Prostate gland (tissue), 2 donors: Measurements from ENCODE around the gene HNRNPH2.

Experiments
- POLR2AphosphoS5 ChIP-seq: sonication (generic); formaldehyde crosslinking; IDR thresholded peaks from one replicate; pipeline ENCODE4 v1.6.1; 2017; ENCODE audit warnings: antibody characterized with exemption
- TF ChIP-seq, protein P1 (sequence below), 4 experiments: fragments of 200-600 bp in 2 of 4; fragments of 450-650 bp in 2 of 4; sonication (generic) in 2 of 4; IDR thresholded peaks; 1 replicate in 3 of 4; 2 replicates in 1 of 4; pipeline ENCODE4 v1.5.1; 2016 to 2019; ENCODE audit warnings: antibody characterized with exemption in 4 of 4, mild to moderate bottlenecking in 2 of 4, moderate library complexity in 2 of 4

DNA sequence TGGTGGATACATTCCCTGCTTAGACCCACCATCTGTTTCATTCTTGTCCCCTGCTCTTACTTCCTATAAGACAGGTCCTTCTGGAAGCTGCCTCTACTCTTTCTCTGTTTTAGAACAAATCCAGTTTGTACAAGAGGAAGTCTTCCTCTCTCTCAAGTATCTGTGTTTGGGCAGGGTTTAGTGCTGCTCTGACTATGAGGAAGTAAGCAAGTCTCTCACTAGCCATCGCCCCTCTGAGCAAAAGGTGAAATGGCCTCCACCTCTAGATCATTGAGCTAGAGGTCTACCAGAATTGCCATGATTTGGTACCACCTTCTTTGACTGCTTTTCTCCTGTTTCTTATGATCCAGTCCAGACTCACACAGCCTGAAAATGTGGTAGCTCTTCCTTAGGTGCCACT is 30.5 kb upstream of the HNRNPH2 start:
- TF ChIP-seq, protein P1, sequence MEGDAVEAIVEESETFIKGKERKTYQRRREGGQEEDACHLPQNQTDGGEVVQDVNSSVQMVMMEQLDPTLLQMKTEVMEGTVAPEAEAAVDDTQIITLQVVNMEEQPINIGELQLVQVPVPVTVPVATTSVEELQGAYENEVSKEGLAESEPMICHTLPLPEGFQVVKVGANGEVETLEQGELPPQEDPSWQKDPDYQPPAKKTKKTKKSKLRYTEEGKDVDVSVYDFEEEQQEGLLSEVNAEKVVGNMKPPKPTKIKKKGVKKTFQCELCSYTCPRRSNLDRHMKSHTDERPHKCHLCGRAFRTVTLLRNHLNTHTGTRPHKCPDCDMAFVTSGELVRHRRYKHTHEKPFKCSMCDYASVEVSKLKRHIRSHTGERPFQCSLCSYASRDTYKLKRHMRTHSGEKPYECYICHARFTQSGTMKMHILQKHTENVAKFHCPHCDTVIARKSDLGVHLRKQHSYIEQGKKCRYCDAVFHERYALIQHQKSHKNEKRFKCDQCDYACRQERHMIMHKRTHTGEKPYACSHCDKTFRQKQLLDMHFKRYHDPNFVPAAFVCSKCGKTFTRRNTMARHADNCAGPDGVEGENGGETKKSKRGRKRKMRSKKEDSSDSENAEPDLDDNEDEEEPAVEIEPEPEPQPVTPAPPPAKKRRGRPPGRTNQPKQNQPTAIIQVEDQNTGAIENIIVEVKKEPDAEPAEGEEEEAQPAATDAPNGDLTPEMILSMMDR (IDR thresholded peaks at IDR 0.05), result no peak
- TF ChIP-seq POLR2AphosphoS5, result no peak
